NCI-H2081 treated with DMSO at 0.1 percent for 48 hours (cell line): ENCODE results near the gene TOP1.

ENCODE experiments used
- DNase-seq: peaks from one replicate; lab custom pipeline; 2025; lab: John Stamatoyannopoulos, UW

TOP1 gene

GRCh38 chr20:41038149-41038877 is 9.7 kb downstream of the TOP1 start:
- DNase-seq, result no peak

- DNase-seq, result no peak
Measured at GRCh38 chr20:41038878-41039404, 10.3 kb downstream of the TOP1 start.

GRCh38 chr20:41040855-41041254 is 12.2 kb downstream of the TOP1 start:
- DNase-seq, result no peak

- DNase-seq, result no peak
Measured at GRCh38 chr20:41041693-41042092, 13.1 kb downstream of the TOP1 start.

- no peak for DNase-seq
Measured at GRCh38 chr20:41044409-41045062, 15.9 kb downstream of the TOP1 start.

GRCh38 chr20:41045671-41046070 is 17.0 kb downstream of the TOP1 start:
- no peak for DNase-seq

GRCh38 chr20:41046716-41047115 is 18.1 kb downstream of the TOP1 start:
- DNase-seq, result no peak

GRCh38 chr20:41047279-41047974 is 18.8 kb downstream of the TOP1 start:
- DNase-seq, result no peak

- DNase-seq, result no peak
Measured at GRCh38 chr20:41047975-41048305, 19.3 kb downstream of the TOP1 start.

GRCh38 chr20:41048461-41049301 is 20.1 kb downstream of the TOP1 start:
- no peak for DNase-seq

- DNase-seq, result no peak
Measured at GRCh38 chr20:41049451-41049850, 20.8 kb downstream of the TOP1 start.

- no peak for DNase-seq
Measured at GRCh38 chr20:41050361-41051008, 21.9 kb downstream of the TOP1 start.

GRCh38 chr20:41051009-41051825 is 22.6 kb downstream of the TOP1 start:
- no peak for DNase-seq

GRCh38 chr20:41052742-41053419 is 24.3 kb downstream of the TOP1 start:
- no peak for DNase-seq

GRCh38 chr20:41054070-41054846 is 25.6 kb downstream of the TOP1 start:
- no peak for DNase-seq

GRCh38 chr20:41054847-41055230 is 26.2 kb downstream of the TOP1 start:
- no peak for DNase-seq

- DNase-seq, result no peak
Measured at GRCh38 chr20:41055679-41056078, 27.1 kb downstream of the TOP1 start.

- DNase-seq, result no peak
Measured at GRCh38 chr20:41057999-41058673, 29.5 kb downstream of the TOP1 start.
